Lung microvascular endothelial cell (primary cell): ENCODE results near the gene ZCRB1. TPM values are rescaled to one million over a fixed set of nuclear protein-coding genes. Genes with fewer than 3 reads are reported as not detected.
"Not testable (repeated sequence)": the region's sequence is repeated elsewhere in the genome, so short reads cannot be mapped to it uniquely, and the experiment has no call there.

ENCODE experiments used
- DNase-seq, 2 donors: peaks; one replicate each; pipeline versions ENCODE4 v3.0.0 to v3.0.0-alpha.2; 2010; ENCODE audit warnings: low read depth in 2 of 2
- total RNA-seq: library from RNA; depleted of rRNA; stranded (reverse); fragments of >200 nt; gene quantifications from 2 replicates; pipeline ENCODE4 v1.2.1, GENCODE V29; 2014

ZCRB1 gene
- total RNA-seq: 22.4 and 31.9 TPM in 2 replicates

DNA sequence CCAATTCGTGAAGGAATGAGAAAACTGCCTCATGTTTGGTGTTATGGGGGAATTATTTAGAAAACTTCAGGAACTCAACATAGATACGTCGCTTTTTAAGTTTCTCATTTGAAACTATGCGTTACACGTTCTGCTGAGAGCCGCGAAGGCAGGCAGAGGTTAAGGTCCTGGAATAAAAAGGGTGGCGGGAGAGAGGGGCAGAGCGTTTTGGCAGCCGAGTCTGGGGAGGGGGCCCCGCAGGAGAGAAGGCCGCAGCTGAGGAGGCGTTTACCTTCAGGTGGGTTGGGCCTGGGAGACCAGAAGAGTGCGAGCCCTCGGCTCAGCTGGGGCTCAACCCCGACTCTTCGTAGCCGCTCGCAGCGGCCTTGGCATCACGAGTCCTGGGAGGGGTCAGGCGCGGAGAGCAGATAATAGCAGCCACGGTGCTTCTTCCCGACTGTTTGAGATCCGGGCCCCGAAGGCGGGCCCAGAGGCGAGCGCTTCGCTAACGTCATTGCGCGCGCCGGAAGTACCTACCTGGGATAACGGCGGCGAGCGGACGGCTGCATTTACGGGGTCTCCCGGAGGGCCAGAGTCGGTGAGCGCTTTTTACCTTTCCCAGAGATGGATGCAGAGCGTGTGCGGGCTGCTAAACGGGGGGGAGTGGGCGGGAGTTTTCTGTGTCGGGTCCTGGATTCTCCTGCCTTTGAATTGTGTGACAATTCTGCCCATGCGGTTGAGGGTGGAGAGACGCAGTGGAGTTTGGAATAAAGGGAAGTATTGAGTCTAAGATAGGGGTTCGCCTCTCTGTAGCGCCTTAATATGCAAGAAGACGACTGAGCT lies at the start of gene ZCRB1, which contains the start of gene PPHLN1:
TSS of gene ZCRB1 (minus strand) at position 442 of the 822 bp plus-strand sequence. CDS start 1,992 bp downstream, outside the sequence.
TSS of gene PPHLN1 (plus strand) at position 515 of the 822 bp plus-strand sequence. CDS start 9,736 bp downstream, outside the sequence.
- peak; percentile 82 to 85 for DNase-seq

- no peak for DNase-seq
These were observed 47.8 kb upstream of the ZCRB1 start for GRCh38 chr12:42373669-42374068.

DNA sequence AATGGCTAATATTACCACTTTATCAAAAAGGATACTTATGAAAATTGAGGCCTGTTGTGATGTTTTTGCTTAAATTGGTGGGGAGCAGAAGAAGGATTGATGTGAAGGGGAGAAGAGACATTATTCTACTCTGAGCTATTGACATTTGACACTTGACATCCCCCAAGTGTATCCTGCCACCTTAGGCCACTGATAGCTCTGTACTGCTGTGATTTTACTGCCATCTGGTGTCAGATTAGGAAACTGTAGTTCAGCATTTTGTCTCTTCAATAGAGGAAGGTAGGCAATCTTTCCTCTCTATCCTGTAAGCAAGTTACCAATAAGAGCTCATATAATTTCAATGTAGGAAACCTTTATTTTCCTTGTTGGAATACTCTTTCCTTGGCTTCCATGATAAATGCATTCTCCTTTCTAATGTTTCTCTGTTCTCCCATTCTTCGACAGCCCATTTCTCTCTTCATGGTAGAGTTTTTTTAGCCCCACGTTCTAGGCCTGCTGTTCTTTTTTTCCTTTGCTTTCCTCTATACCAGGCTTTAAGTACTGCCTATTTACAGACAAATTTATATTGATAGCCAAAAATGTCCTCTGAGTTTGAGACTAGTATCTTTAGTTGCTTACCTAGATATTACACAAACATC lies 46.4 kb upstream of the ZCRB1 start:
- peak; percentile 60 to 71 for DNase-seq

DNA sequence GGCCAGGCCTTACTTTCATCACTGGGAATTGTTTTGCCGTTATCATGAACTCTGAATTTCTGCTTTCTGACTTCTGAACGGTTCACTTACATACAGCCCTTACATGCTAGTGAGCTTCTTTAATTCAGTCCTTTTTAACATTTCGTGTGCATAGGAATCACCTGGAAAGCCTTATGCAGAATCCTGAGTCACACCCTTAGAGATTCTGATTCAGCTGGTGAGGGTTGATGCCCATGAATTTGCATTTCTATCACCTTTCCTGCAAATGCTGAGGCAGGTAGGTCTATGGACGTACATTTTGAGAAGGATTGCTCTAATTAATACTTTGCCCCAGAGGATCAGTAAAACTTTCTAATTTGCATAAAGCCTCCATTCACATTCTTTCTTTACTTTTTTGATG lies 44.1 kb upstream of the ZCRB1 start:
- DNase-seq: no peak

- no peak for DNase-seq
These were observed 39.6 kb upstream of the ZCRB1 start for GRCh38 chr12:42365486-42365885.

DNA sequence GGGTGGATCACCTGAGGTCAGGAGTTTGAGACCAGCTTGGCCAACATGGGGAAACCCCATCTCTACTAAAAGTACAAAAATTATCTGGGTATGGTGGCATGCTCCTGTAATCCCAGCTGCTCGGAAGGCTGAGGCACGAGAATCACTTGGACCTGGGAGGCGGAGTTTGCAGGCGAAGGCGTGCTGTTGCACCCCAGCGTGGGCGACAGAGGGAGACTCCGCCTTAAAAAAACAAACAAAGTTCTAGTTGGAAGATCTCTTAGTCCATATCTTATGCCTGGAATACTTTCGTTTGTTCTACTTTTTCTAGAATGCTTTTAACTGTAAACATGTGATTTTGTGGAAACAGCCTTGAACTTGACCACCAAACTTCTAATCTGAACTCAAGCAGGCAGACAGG lies 38.8 kb upstream of the ZCRB1 start:
- no peak for DNase-seq

- DNase-seq: no peak
These were observed 36.9 kb upstream of the ZCRB1 start for GRCh38 chr12:42362647-42363260.

DNA sequence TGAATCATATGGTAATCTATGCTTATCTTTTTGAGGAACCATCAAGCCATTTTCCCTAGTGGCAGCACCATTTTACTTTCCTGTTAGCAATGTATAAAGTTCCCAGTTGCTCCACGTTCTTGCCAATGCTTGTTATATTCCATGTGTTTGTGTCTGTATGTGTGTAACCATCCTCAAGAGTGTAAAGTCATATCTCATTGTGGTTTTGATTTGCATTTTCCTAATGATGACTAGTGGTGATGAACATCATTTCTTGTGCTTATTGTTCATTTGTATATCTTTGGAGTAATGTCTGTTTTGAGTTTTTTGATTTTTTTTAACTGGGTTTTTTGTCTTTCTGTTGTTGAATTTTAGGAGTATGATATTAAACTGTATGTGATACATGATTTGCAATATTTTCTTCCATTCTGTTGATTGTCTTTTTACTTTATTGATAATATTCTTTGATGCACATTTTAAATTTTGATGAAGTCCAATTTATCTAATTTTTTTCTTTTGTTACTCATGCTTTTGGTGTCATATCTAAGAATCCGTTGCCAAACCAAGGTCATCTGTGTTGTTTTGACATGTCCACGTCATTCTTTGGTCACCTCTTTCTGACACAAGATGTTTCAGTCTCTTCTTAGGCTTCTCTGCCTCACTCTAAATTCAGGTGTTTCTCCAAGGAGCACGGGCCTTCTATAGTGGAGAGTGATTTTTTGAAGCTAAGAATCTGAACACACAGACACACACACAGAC lies 36.2 kb upstream of the ZCRB1 start:
- no peak for DNase-seq

DNA sequence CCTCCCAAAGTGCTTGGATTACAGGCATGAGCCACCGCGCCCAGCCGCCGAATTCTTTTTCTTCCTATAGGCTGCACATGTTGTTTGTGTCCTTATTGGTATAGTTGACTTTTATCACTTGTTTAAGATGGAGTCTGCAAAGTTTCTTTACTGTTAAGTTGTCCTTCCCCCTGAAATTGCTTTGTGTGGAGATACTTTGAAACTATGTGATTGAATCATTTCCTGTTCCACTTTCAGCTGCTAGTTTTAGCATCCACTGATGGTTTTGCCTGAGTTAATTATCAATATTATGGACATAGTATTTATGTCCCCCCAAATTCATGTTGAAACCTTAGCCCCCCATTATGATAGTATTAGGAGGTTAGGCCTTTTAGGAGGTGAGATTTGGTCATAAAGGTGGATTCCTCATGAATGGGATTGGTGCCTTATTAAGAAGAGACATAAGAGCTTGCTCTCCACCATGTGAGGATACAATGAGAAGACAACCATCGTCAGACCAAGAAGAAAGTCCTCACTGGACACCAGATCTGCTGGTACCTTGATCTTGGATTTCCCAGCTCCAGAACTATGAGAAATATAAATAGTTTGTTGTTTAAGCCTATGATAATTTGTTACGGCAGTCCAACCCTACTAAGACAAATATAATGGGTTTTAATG lies 35.0 kb upstream of the ZCRB1 start:
- peak in 1 of 2 donors; percentile 38 for DNase-seq

- DNase-seq: no peak
These were observed 30.4 kb upstream of the ZCRB1 start for GRCh38 chr12:42356344-42356743.

- not testable (repeated sequence) for DNase-seq
These were observed 24.1 kb upstream of the ZCRB1 start for GRCh38 chr12:42350021-42350407.

- not testable (repeated sequence) for DNase-seq
These were observed 23.5 kb upstream of the ZCRB1 start for GRCh38 chr12:42349119-42350020.

GRCh38 chr12:42346403-42347002 lies 20.6 kb upstream of the ZCRB1 start:
- DNase-seq: no peak

DNA sequence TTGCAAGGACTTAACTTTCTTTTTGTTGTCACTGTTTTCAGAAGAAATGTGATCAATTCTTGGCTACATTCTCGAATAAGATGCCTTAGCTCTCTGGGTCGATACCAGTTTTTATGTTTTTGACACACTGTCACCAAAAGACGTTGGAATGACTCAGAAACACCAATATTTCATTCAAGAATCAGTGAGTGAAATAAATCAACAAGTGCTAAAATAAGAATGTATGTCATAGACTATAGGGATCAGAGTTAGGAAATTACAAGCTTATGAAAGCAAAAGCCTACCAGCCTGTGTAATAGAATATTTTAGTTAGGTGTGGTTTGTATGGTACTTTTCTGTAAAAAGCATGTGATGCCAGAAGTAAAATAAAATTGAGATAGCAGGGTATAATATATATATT lies 17.8 kb upstream of the ZCRB1 start:
- DNase-seq: no peak

DNA sequence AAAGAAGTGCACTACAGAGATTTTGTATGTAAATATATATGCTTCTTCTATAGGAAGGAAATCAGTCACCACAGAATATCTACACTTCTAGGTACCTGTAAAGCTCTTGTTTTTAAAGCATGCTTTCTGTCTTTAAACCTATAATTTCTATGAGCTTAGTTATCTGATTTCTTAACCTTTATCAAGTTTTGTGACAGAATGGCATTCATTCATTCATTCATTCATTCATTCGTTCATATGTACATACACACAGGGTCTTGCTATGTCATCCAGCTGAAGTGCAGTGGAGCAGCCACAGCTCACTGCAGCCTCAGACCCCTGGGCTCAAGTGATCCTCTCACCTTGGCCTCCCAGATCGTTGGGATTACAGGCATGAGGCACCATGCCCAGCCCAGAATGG lies 16.1 kb upstream of the ZCRB1 start:
- DNase-seq: no peak

- no peak for DNase-seq
These were observed 12.4 kb upstream of the ZCRB1 start for GRCh38 chr12:42338280-42338679.

GRCh38 chr12:42336286-42336685 lies 10.4 kb upstream of the ZCRB1 start:
- no peak for DNase-seq

DNA sequence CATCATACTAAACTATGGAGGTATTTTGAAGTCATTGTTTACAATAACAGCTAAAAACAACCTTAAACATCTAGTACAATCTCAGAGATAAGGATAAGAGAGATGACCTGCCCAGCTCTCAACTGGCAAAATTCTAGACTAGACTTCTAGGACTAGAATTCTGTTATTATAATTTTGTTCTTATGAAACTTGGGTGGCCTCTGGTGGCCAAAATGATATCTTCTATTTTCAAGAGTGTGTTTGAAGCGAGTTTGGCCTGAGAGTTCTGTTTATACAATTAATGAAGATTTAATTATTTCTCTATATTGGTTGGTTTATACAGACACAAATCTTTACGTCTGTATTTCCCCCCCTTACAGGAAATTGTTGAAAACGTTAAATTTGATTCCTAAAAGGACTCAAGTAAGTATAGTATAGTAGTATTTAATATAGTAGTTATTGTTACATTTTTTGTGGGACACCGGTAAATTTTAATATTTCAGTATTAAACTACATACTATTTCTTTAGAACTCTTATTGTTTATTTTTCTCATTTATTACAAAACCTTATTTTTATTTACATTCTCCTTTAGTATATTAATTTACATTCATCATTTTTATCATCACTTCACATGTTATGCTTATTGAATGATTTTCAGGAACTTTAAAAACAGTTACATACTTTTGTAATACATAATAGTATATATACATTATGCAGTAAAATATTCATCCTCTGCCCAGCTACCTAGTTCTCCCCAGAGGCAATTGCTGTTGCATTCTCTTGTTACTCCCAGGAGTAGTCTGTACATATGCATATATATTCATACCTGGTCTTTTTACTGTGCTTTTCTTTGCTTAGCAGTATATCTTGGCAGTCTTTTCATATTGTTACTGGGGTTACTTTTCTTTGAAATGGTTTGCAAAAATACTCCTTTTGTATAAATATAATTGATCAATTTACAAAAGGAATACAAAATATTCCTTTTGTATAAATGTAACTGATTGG lies 6.7 kb upstream of the ZCRB1 start:
- DNase-seq: peak; percentile 67 to 75
